Common myeloid progenitor, CD34-positive (primary cell): Measurements from ENCODE around the gene PPP1R13B.

ENCODE experiments used
- CTCF ChIA-PET: fragments of 350-600 bp; sonication (Branson Sonifier 250); formaldehyde crosslinking; loops from one replicate; lab custom pipeline; 2021; ENCODE audit warnings: antibody characterized with exemption; lab: Charles Lee
- POLR2A ChIA-PET: fragments of 350-600 bp; sonication (Branson Sonifier 250); formaldehyde crosslinking; loops from one replicate; lab custom pipeline; 2021; ENCODE audit warnings: antibody characterized with exemption; lab: Charles Lee
- DNase-seq, 3 donors: peaks; one replicate each; pipeline versions ENCODE4 v3.0.0 to v3.0.0-alpha.2; 2013
- H3K27ac ChIP-seq, 2 experiments: 1 replicate in 1 of 2; 2 replicates in 1 of 2; pipeline ENCODE4 v1.7.0; 2013; ENCODE audit warnings: inconsistent platforms in 2 of 2, low read length in 2 of 2, mild to moderate bottlenecking in 2 of 2, low read depth in 1 of 2, moderate library complexity in 1 of 2; ENCODE audit not compliant: severe bottlenecking in 2 of 2, insufficient read depth in 1 of 2, poor library complexity in 1 of 2
- H3K27me3 ChIP-seq, 5 experiments: replicated peaks in 2 of 5; 1 replicate in 3 of 5; 2 replicates in 2 of 5; pipeline versions ENCODE4 v1.6.1 to v1.7.0; 2013; ENCODE audit warnings: low read length in 4 of 5, mild to moderate bottlenecking in 2 of 5, moderate library complexity in 2 of 5, inconsistent platforms in 1 of 5; ENCODE audit not compliant: insufficient read depth in 5 of 5, control insufficient read depth in 4 of 5
- H3K36me3 ChIP-seq, 4 experiments: 1 replicate in 2 of 4; 2 replicates in 2 of 4; pipeline versions ENCODE4 v1.6.1 to v1.7.0; 2013; ENCODE audit warnings: low read length in 3 of 4, control low read depth in 1 of 4, mild to moderate bottlenecking in 1 of 4; ENCODE audit not compliant: control insufficient read depth in 4 of 4, insufficient read depth in 4 of 4
- H3K4me1 ChIP-seq, 4 experiments: 1 replicate in 3 of 4; 2 replicates in 1 of 4; pipeline versions ENCODE4 v1.6.1 to v1.7.1; 2013; ENCODE audit warnings: low read length in 3 of 4, mild to moderate bottlenecking in 3 of 4, control low read depth in 1 of 4, inconsistent platforms in 1 of 4, moderate library complexity in 1 of 4; ENCODE audit not compliant: control insufficient read depth in 4 of 4, insufficient read depth in 4 of 4; ENCODE audit errors: control extremely low read depth in 1 of 4
- H3K4me3 ChIP-seq, 7 experiments: 1 replicate in 4 of 7; 2 replicates in 3 of 7; pipeline versions ENCODE4 v1.5.1 to v1.7.0; 2013; ENCODE audit warnings: mild to moderate bottlenecking in 7 of 7, low read length in 6 of 7, moderate library complexity in 6 of 7, inconsistent platforms in 2 of 7, low read depth in 2 of 7, control low read depth in 1 of 7; ENCODE audit not compliant: insufficient read depth in 4 of 7, control insufficient read depth in 1 of 7; ENCODE audit errors: extremely low read depth in 1 of 7
- H3K9me3 ChIP-seq, 5 experiments: 1 replicate in 4 of 5; 2 replicates in 1 of 5; pipeline versions ENCODE4 v1.6.1 to v1.7.1; 2013; ENCODE audit warnings: low read length in 4 of 5, mild to moderate bottlenecking in 2 of 5, inconsistent platforms in 1 of 5, low read depth in 1 of 5, moderate library complexity in 1 of 5; ENCODE audit not compliant: control insufficient read depth in 4 of 5, insufficient read depth in 2 of 5; ENCODE audit errors: control extremely low read depth in 1 of 5
- WGBS: methylation state at CpG from one replicate; pipeline ENCODE4 v1.1.5; 2013; ENCODE audit not compliant: insufficient coverage; 5-methylcytosine and 5-hydroxymethylcytosine counted together

The PPP1R13B gene

GRCh38 chr14:103686831-103687485 lies 160.4 kb downstream of the PPP1R13B start:
- Histone ChIP-seq H3K27ac (no peak overlapping the region), H3K27me3 (no peaks in the 10 kb centered on the region), H3K36me3 (peaks cover 21 to 67% (median 48%) of the 10 kb centered on the region in 4 experiments), H3K9me3 (no peaks in the 10 kb centered on the region), H3K4me3 (no peak overlapping the region), H3K4me1 (no peaks in the 10 kb centered on the region)
- ChIA-PET POLR2A (no interaction called here), CTCF (interaction anchor here (0.8 to 1.5 kb wide), 2 partner anchors 10 to 120 kb away, joined by 3 to 4 read pairs; no protein-coding TSS in a partner anchor)
- WGBS = 99% methylated on average over 18 of the region's 19 CpGs
- no peak for DNase-seq

- CTCF ChIA-PET = interaction anchor here (1.5 kb wide), 1 partner anchor 9 kb away, joined by 4 read pairs; no protein-coding TSS in a partner anchor
- H3K36me3 ChIP-seq = peaks cover 21 to 72% (median 56%) of the 10 kb centered on the region in 4 experiments
- no peaks in the 10 kb centered on the region for H3K4me1 ChIP-seq
- POLR2A ChIA-PET = no interaction called here
- no peaks in the 10 kb centered on the region for H3K27me3 ChIP-seq
- H3K9me3 ChIP-seq = no peaks in the 10 kb centered on the region
- WGBS = 98% methylated on average over 18 of the region's 23 CpGs
- H3K4me3 ChIP-seq = no peak overlapping the region
- DNase-seq = no peak
- no peak overlapping the region for H3K27ac ChIP-seq
Measured at GRCh38 chr14:103685276-103686211, 161.8 kb downstream of the PPP1R13B start.

- Histone ChIP-seq H3K4me3 (no peak overlapping the region), H3K9me3 (no peaks in the 10 kb centered on the region), H3K36me3 (peaks cover 18 to 73% (median 59%) of the 10 kb centered on the region in 4 experiments), H3K27ac (no peak overlapping the region), H3K4me1 (no peaks in the 10 kb centered on the region), H3K27me3 (no peaks in the 10 kb centered on the region)
- CTCF ChIA-PET = interaction anchor here (0.6 kb wide), 1 partner anchor 12 kb away, joined by 3 read pairs; no protein-coding TSS in a partner anchor
- DNase-seq = no peak
- 98% methylated on average over 15 of the region's 15 CpGs for WGBS
- POLR2A ChIA-PET = no interaction called here
Measured at GRCh38 chr14:103684871-103685270, 162.5 kb downstream of the PPP1R13B start.

- H3K4me3 ChIP-seq = no peak overlapping the region
- H3K27me3 ChIP-seq = no peaks in the 10 kb centered on the region
- CTCF ChIA-PET = interaction anchor here (0.6 kb wide), 1 partner anchor 11 kb away, joined by 3 read pairs; no protein-coding TSS in a partner anchor
- POLR2A ChIA-PET = no interaction called here
- WGBS = 96% methylated on average over 5 of the region's 6 CpGs
- peaks cover 0 to under 1% (median 0%) of the 10 kb centered on the region in 4 experiments for H3K4me1 ChIP-seq
- no peak for DNase-seq
- no peak overlapping the region for H3K27ac ChIP-seq
- peaks cover 18 to 77% (median 62%) of the 10 kb centered on the region in 4 experiments for H3K36me3 ChIP-seq
- H3K9me3 ChIP-seq = no peaks in the 10 kb centered on the region
Measured at GRCh38 chr14:103684471-103684870, 162.9 kb downstream of the PPP1R13B start.
